Ovary (tissue), 3 donors: Measurements from ENCODE around the gene ZNF322.

Source experiments
- CTCF ChIP-seq, 3 donors: fragments of 450-650 bp in 2 of 3; fragments of 200-600 bp in 1 of 3; IDR thresholded peaks; one replicate each; pipeline versions ENCODE4 v1.5.1 to v1.8.0; 2016 to 2022; ENCODE audit warnings: antibody characterized with exemption in 3 of 3, mild to moderate bottlenecking in 1 of 3
- POLR2A ChIP-seq: fragments of 450-650 bp; IDR thresholded peaks from one replicate; pipeline ENCODE4 v1.6.1; 2017; ENCODE audit warnings: antibody characterized with exemption, mild to moderate bottlenecking, moderate library complexity
- donor health status: DM: no; HTN: no; CAD: no.

GRCh38 chr6:26629359-26629758 lies 30.2 kb downstream of the ZNF322 start:
- TF ChIP-seq CTCF (IDR thresholded peaks at IDR 0.05) (no peak), POLR2A (no peak)
